H1 (cell line): ENCODE measurements around the gene DHPS. TPM values are rescaled to one million over a fixed set of nuclear protein-coding genes. Genes with fewer than 3 reads are reported as not detected.

ENCODE experiments used
- CTCF ChIA-PET: fragments of 300-600 bp; sonication (Branson Sonifier 250); formaldehyde crosslinking; loops from one replicate; lab custom pipeline; 2021; ENCODE audit not compliant: partially characterized antibody; lab: Charles Lee
- POLR2A ChIA-PET: fragments of 300-600 bp; sonication (Branson Sonifier 250); formaldehyde crosslinking; loops from one replicate; lab custom pipeline; 2021; ENCODE audit warnings: inconsistent platforms; ENCODE audit not compliant: partially characterized antibody; lab: Charles Lee
- DNase-seq, 2 experiments: peaks; one replicate each; pipeline versions ENCODE4 v3.0.0 to v3.0.0-alpha.2; 2010 to 2022; ENCODE audit warnings: low spot score in 2 of 2, low read depth in 1 of 2, mixed read lengths in 1 of 2
- FAIRE-seq: peaks from 2 replicates; lab custom pipeline; 2011; peaks lifted over from hg19 to GRCh38; lab: Jason Lieb, UNC
- H2AFZ ChIP-seq: 2 replicates; pipeline ENCODE4 v1.8.1; 2012; ENCODE audit warnings: low read length, inconsistent platforms
- H2AK5ac ChIP-seq: 2 replicates; pipeline ENCODE4 v1.6.1; 2013; ENCODE audit warnings: low read depth, low read length
- H2BK120ac ChIP-seq: replicated peaks from 2 replicates; pipeline ENCODE3; 2013; ENCODE audit warnings: low read depth, low read length, inconsistent platforms
- H2BK12ac ChIP-seq: 2 replicates; pipeline ENCODE4 v1.6.1; 2013; ENCODE audit warnings: low read depth, low read length
- H2BK15ac ChIP-seq: 2 replicates; pipeline ENCODE4 v1.6.1; 2013; ENCODE audit warnings: low read length
- H2BK20ac ChIP-seq: 2 replicates; pipeline ENCODE4 v1.6.1; 2013; ENCODE audit warnings: low read length
- H2BK5ac ChIP-seq: 2 replicates; pipeline ENCODE4 v1.6.1; 2013; ENCODE audit warnings: low read depth, low read length
- H3K14ac ChIP-seq: 2 replicates; pipeline ENCODE4 v1.6.1; 2013; ENCODE audit warnings: inconsistent platforms; ENCODE audit not compliant: insufficient read length
- H3K18ac ChIP-seq: 2 replicates; pipeline ENCODE4 v1.6.1; 2013; ENCODE audit warnings: low read length; ENCODE audit errors: extremely low read depth
- H3K23ac ChIP-seq: 2 replicates; pipeline ENCODE4 v1.6.1; 2013; ENCODE audit warnings: inconsistent platforms; ENCODE audit not compliant: insufficient read length
- H3K23me2 ChIP-seq: 2 replicates; pipeline ENCODE4 v1.6.1; 2013; ENCODE audit warnings: low read depth, low read length
- H3K27ac ChIP-seq: 2 replicates; pipeline ENCODE4 v1.6.1; 2011; ENCODE audit warnings: low read depth, low read length, inconsistent platforms
- H3K27me3 ChIP-seq, 4 experiments: replicated peaks in 1 of 4; 1 replicate in 1 of 4; 2 replicates in 3 of 4; pipeline versions ENCODE4 v1.6.1 to v1.8.1; 2011 to 2013; ENCODE audit warnings: low read length in 3 of 4, mild to moderate bottlenecking in 3 of 4, inconsistent platforms in 2 of 4, mixed read lengths in 2 of 4, moderate library complexity in 1 of 4; ENCODE audit not compliant: control insufficient read depth in 3 of 4, insufficient read depth in 3 of 4; ENCODE audit errors: extremely low read depth in 1 of 4
- H3K36me3 ChIP-seq, 4 experiments: 2 replicates each; pipeline versions ENCODE4 v1.6.1 to v1.8.1; 2011 to 2013; ENCODE audit warnings: mild to moderate bottlenecking in 4 of 4, low read length in 3 of 4, moderate library complexity in 2 of 4, control low read depth in 1 of 4, inconsistent platforms in 1 of 4; ENCODE audit not compliant: insufficient read depth in 4 of 4, control insufficient read depth in 2 of 4
- H3K4ac ChIP-seq: replicated peaks from 2 replicates; pipeline ENCODE3; 2013; ENCODE audit warnings: low read length, low read depth, mixed read lengths, inconsistent platforms; ENCODE audit not compliant: insufficient read length
- H3K4me1 ChIP-seq, 4 experiments: replicated peaks in 1 of 4; 1 replicate in 1 of 4; 2 replicates in 3 of 4; pipeline versions ENCODE4 v1.6.1 to v1.8.1; 2011 to 2013; ENCODE audit warnings: low read length in 3 of 4, inconsistent platforms in 2 of 4, mixed read lengths in 1 of 4; ENCODE audit not compliant: insufficient read depth in 4 of 4, control insufficient read depth in 3 of 4
- H3K4me2 ChIP-seq, 2 experiments: 2 replicates each; pipeline versions ENCODE4 v1.6.1 to v1.8.1; 2011 to 2013; ENCODE audit warnings: low read depth in 2 of 2, low read length in 2 of 2, control low read depth in 1 of 2, inconsistent platforms in 1 of 2, mild to moderate bottlenecking in 1 of 2; ENCODE audit not compliant: insufficient read depth in 1 of 2
- H3K4me3 ChIP-seq, 4 experiments: fragments of 200-600, 300-600 bp in 1 of 4; sonication (generic), shearing (Covaris generic), sonication (Bioruptor Twin) in 1 of 4; 2 replicates each; pipeline versions ENCODE4 v1.5.1 to v1.8.1; 2011 to 2016; ENCODE audit warnings: low read length in 4 of 4, low read depth in 3 of 4, control low read depth in 2 of 4, inconsistent platforms in 2 of 4, mild to moderate bottlenecking in 2 of 4, mixed read lengths in 1 of 4, moderate library complexity in 1 of 4; ENCODE audit not compliant: insufficient read depth in 2 of 4; ENCODE audit errors: extremely low read depth in 1 of 4
- H3K56ac ChIP-seq: replicated peaks from 2 replicates; pipeline ENCODE3; 2013; ENCODE audit warnings: low read depth, mild to moderate bottlenecking, mixed read lengths, low read length, inconsistent platforms; ENCODE audit not compliant: insufficient read length
- H3K79me1 ChIP-seq: 2 replicates; pipeline ENCODE4 v1.6.1; 2013; ENCODE audit warnings: low read depth, low read length, control low read depth
- H3K79me2 ChIP-seq, 2 experiments: 2 replicates each; pipeline versions ENCODE4 v1.6.1 to v1.8.1; 2012 to 2013; ENCODE audit warnings: low read length in 2 of 2, mild to moderate bottlenecking in 2 of 2, inconsistent platforms in 1 of 2; ENCODE audit not compliant: insufficient read depth in 2 of 2, control insufficient read depth in 1 of 2
- H3K9ac ChIP-seq, 4 experiments: replicated peaks in 1 of 4; 1 replicate in 1 of 4; 2 replicates in 3 of 4; pipeline versions ENCODE4 v1.6.1 to v1.8.1; 2011 to 2013; ENCODE audit warnings: low read depth in 3 of 4, low read length in 3 of 4, control low read depth in 2 of 4, mild to moderate bottlenecking in 2 of 4, moderate library complexity in 2 of 4, inconsistent platforms in 1 of 4; ENCODE audit errors: extremely low read depth in 1 of 4
- H3K9me3 ChIP-seq, 2 experiments: 2 replicates each; pipeline versions ENCODE4 v1.6.1 to v1.8.1; 2012 to 2013; ENCODE audit warnings: mild to moderate bottlenecking in 2 of 2, moderate library complexity in 2 of 2, control low read depth in 1 of 2, inconsistent platforms in 1 of 2, low read depth in 1 of 2, low read length in 1 of 2, mixed read lengths in 1 of 2; ENCODE audit not compliant: insufficient read depth in 2 of 2
- H4K20me1 ChIP-seq, 2 experiments: replicated peaks in 1 of 2; 2 replicates each; pipeline versions ENCODE3 to v1.8.1; 2011 to 2013; ENCODE audit warnings: inconsistent platforms in 2 of 2, low read length in 2 of 2, mild to moderate bottlenecking in 1 of 2; ENCODE audit not compliant: insufficient read depth in 2 of 2, control insufficient read depth in 1 of 2
- H4K5ac ChIP-seq: 2 replicates; pipeline ENCODE4 v1.6.1; 2013; ENCODE audit warnings: low read length, low read depth, mixed read lengths, inconsistent platforms; ENCODE audit not compliant: insufficient read length
- H4K8ac ChIP-seq: 2 replicates; pipeline ENCODE4 v1.8.0; 2013; ENCODE audit warnings: mild to moderate bottlenecking, moderate library complexity, low read length, inconsistent platforms; ENCODE audit not compliant: insufficient read depth; ENCODE audit errors: extremely low read depth
- H4K91ac ChIP-seq: replicated peaks from 2 replicates; pipeline ENCODE3; 2013; ENCODE audit warnings: low read length, mixed read lengths, inconsistent platforms; ENCODE audit not compliant: insufficient read length
- POLR2A ChIP-seq, 2 experiments: IDR thresholded peaks; 1 replicate in 1 of 2; 2 replicates in 1 of 2; pipeline ENCODE4 v1.6.1; 2011; ENCODE audit warnings: low read depth in 2 of 2, low read length in 2 of 2, mild to moderate bottlenecking in 2 of 2; ENCODE audit errors: control extremely low read depth in 1 of 2
- RNF2 ChIP-seq: fragments of 200-900, 300-1000 bp; sonication (generic); IDR thresholded peaks from 2 replicates; pipeline ENCODE4 v1.7.1; 2016; ENCODE audit warnings: borderline replicate concordance, low read depth, mild to moderate bottlenecking, antibody characterized with exemption, low read length; ENCODE audit not compliant: poor library complexity, severe bottlenecking; ENCODE audit errors: missing control alignments
- SUZ12 ChIP-seq: fragments of 200-600 bp; sonication (generic); IDR thresholded peaks from 2 replicates; pipeline ENCODE4 v1.6.1; 2012; ENCODE audit warnings: mild to moderate bottlenecking, inconsistent platforms, low read length, moderate library complexity, mixed read lengths
- TAF7 ChIP-seq: optimal IDR thresholded peaks from 2 replicates; pipeline ENCODE3; 2011; ENCODE audit warnings: low read depth, mild to moderate bottlenecking, inconsistent platforms, low read length, moderate library complexity, borderline replicate concordance
- ZNF274 ChIP-seq: IDR thresholded peaks from 2 replicates; pipeline ENCODE4 v1.7.0; 2012; ENCODE audit warnings: low read length, borderline replicate concordance; ENCODE audit errors: extremely low read depth
- WGBS, 2 experiments: shearing (Covaris generic) in 1 of 2; methylation state at CpG; one replicate each; pipeline versions ENCODE4 v1.1.6 to v1.1.7; 2013 to 2015; ENCODE audit warnings: low lambda C conversion rate in 2 of 2, mixed read lengths in 2 of 2, inconsistent platforms in 1 of 2, low coverage in 1 of 2, missing lambda C conversion rate in 1 of 2; ENCODE audit not compliant: insufficient replicate concordance in 2 of 2, insufficient coverage in 1 of 2, insufficient read length in 1 of 2; ENCODE audit errors: extremely low coverage in 1 of 2, missing lambda C conversion rate in 1 of 2; 5-methylcytosine and 5-hydroxymethylcytosine counted together
- polyA plus RNA-seq, 7 experiments: library from polyadenylated mRNA; depleted of rRNA in 3 of 7; stranded (reverse) in 5 of 7; unstranded in 2 of 7; fragments of >200 nt in 5 of 7; fragments of 200-250 nt in 2 of 7; gene quantifications; 1 replicate in 5 of 7; 2 replicates in 1 of 7; 4 replicates in 1 of 7; pipeline versions ENCODE4 v1.2.1 to v1.2.3, GENCODE V29; 2011 to 2013; ENCODE audit warnings: missing spikeins in 2 of 7, mixed read lengths in 2 of 7
- total RNA-seq: library from RNA; stranded (reverse); fragmentation: NEBNext Ultra II Directional; extraction: Animal tissue kit (Norgen Biotek cat#: 25700); gene quantifications from 2 replicates; pipeline ENCODE4 v1.2.1, GENCODE V29; 2021

Gene DHPS
- total and polyA plus RNA-seq, 2 of the 8 experiments (the other 6 are each of a cell fraction or from before 2014, with no cell fraction given) = 86.6 to 99.6 TPM

GRCh38 chr19:12675940-12676339, 5.7 kb downstream of the DHPS start:
- no peak overlapping the region for H3K56ac ChIP-seq

More at GRCh38 chr19:12675940-12676339, 5.7 kb downstream of the DHPS start:
- no peaks in the 10 kb centered on the region for H3K23me2 ChIP-seq
- H4K8ac ChIP-seq = peak overlapping the region; percentile 53; the same call in 1 of the 2 replicates
- 91% methylated on average over 14 of the region's 15 CpGs; no CpG with 5 or more reads in 1 of the 2 experiments for WGBS, 2 experiments
- peaks cover 3 to 20% of the 10 kb centered on the region in 2 experiments for H4K20me1 ChIP-seq
- no peak overlapping the region for H3K4me2 ChIP-seq
- H3K18ac ChIP-seq = no peak overlapping the region
- H3K4me1 ChIP-seq = no peaks in the 10 kb centered on the region; a peak in 1 of 7 replicates
- H3K36me3 ChIP-seq = peaks cover 36 to 57% (median 52%) of the 10 kb centered on the region in 4 experiments
- H3K4me3 ChIP-seq = no peak overlapping the region
- no peak overlapping the region for H2BK20ac ChIP-seq
- no peak overlapping the region for H2BK12ac ChIP-seq
- no peak overlapping the region for H2BK120ac ChIP-seq
- DNase-seq (no peak), FAIRE-seq (no peak)
- no peak overlapping the region for H3K4ac ChIP-seq
- no peaks in the 10 kb centered on the region; a peak in 1 of 4 replicates for H3K9me3 ChIP-seq
- TF ChIP-seq TAF7 (no peak), POLR2A (IDR thresholded peaks at IDR 0.05; ENCODE audit: control extremely low read depth in 1 of 2, low read depth in 2 of 2, low read length in 2 of 2) (peak in 1 of 2 experiments; percentile 18; a peak in 1 of 3 replicates), ZNF274 (no peak), RNF2 (no peak), SUZ12 (no peak)
- CTCF ChIA-PET = interaction anchor here (0.9 to 3.5 kb wide), 9 partner anchors 9 to 120 kb away, joined by 3 to 20 read pairs (median 4); partner anchors contain the start of genes MAN2B1 and WDR83
- no peak overlapping the region for H3K9ac ChIP-seq
- no peak overlapping the region for H4K5ac ChIP-seq
- H2BK5ac ChIP-seq = no peak overlapping the region
- H2AFZ ChIP-seq = no peak overlapping the region
- peaks cover 9% of the 10 kb centered on the region; the same call in 1 of the 2 replicates for H3K79me1 ChIP-seq
- no peak overlapping the region for H3K27ac ChIP-seq
- no peak overlapping the region for H3K14ac ChIP-seq
- H3K23ac ChIP-seq = no peak overlapping the region
- H4K91ac ChIP-seq = no peak overlapping the region
- no peak overlapping the region for H2BK15ac ChIP-seq
- H3K27me3 ChIP-seq = no peaks in the 10 kb centered on the region
- POLR2A ChIA-PET = interaction anchor here (0.9 to 6.4 kb wide), 9 partner anchors 10 to 47 kb away, joined by 3 to 93 read pairs (median 3); partner anchors contain the start of genes FBXW9, MAN2B1 and WDR83
- no peak overlapping the region for H2AK5ac ChIP-seq
- peaks cover 0 to 11% of the 10 kb centered on the region in 2 experiments; a peak in 2 of 4 replicates for H3K79me2 ChIP-seq
